Right lobe of liver (tissue), 4 donors: ENCODE measurements around the gene ZDHHC11.

ENCODE experiments used
- POLR2A ChIP-seq: fragments of 450-650 bp; IDR thresholded peaks from one replicate; pipeline ENCODE4 v1.6.1; 2017; ENCODE audit warnings: antibody characterized with exemption, mild to moderate bottlenecking
- TF ChIP-seq, protein P1 (sequence below), 4 donors: fragments of 200-600 bp in 3 of 4; fragments of 450-650 bp in 1 of 4; IDR thresholded peaks; one replicate each; pipeline versions ENCODE4 v1.5.1 to v1.8.0; 2016 to 2022; ENCODE audit warnings: antibody characterized with exemption in 4 of 4, mild to moderate bottlenecking in 2 of 4
- donor health status: DM: no; HTN: no; CAD: no.
- donor health status: DM: no; HTN: no; CAD: no.
- donor health status: DM: no; HTN: yes; CAD: no.

DNA sequence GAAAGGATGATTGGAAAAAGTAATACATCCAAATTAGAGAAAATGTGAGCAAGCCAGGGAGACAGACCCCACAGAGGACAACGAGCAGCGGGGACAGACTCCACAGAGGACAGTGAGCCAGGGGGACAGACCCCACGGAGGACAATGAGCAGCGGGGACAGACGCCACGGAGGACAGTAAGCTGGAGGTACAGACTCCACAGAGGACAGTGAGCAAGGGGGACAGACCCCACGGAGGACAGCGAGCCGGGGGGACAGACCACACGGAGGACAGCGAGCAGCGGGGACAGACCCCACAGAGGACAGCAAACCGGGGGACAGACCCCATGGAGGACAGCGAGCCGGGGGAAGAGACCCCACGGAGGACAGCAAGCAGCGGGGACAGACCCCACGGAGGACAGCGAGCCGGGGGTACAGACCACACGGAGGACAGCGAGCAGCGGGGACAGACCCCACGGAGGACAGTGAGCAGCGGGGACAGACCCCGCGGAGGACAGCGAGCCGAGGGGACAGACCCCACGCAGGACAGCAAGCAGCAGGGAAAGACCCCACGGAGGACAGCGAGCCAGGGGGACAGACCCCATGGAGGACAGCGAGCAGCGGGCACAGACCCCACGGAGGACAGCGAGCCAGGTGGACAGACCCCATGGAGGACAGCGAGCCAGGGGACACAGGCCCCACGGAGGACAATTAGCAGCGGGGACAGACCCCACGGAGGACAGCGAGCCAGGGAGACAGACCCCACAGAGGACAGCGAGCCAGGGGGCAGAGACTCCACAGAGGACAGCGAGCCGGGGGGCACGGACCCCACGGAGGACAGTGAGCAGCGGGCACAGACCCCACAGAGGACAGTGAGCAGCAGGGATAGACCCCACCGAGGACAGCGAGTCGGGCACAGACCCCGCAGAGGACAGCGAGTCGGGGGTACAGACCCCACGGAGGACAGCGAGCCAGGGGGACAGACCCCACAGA, 1.9 kb upstream of the ZDHHC11 start:
- TF ChIP-seq, protein P1, sequence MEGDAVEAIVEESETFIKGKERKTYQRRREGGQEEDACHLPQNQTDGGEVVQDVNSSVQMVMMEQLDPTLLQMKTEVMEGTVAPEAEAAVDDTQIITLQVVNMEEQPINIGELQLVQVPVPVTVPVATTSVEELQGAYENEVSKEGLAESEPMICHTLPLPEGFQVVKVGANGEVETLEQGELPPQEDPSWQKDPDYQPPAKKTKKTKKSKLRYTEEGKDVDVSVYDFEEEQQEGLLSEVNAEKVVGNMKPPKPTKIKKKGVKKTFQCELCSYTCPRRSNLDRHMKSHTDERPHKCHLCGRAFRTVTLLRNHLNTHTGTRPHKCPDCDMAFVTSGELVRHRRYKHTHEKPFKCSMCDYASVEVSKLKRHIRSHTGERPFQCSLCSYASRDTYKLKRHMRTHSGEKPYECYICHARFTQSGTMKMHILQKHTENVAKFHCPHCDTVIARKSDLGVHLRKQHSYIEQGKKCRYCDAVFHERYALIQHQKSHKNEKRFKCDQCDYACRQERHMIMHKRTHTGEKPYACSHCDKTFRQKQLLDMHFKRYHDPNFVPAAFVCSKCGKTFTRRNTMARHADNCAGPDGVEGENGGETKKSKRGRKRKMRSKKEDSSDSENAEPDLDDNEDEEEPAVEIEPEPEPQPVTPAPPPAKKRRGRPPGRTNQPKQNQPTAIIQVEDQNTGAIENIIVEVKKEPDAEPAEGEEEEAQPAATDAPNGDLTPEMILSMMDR (IDR thresholded peaks at IDR 0.05), result no peak
- no peak for TF ChIP-seq POLR2A
